GM23338 (cell line): Measurements from ENCODE around the gene EMC10. TPM values are rescaled to one million over a fixed set of nuclear protein-coding genes. Genes with fewer than 3 reads are reported as not detected.

Experiments used
- ATAC-seq: fragments of 200-7000 bp; cut with Tn5 transposase; 3 replicates; pipeline ENCODE4 v1.9.1; 2020
- DNase-seq: peaks from one replicate; pipeline ENCODE4 v3.0.0-alpha.2; 2015; ENCODE audit warnings: low spot score
- H2AFZ ChIP-seq: fragments of 200-600 bp; sonication (generic); 2 replicates; pipeline ENCODE4 v1.8.0; 2016; ENCODE audit warnings: antibody characterized with exemption, mild to moderate bottlenecking, moderate library complexity
- H3F3A ChIP-seq: fragments of 200-600 bp; sonication (generic); replicated peaks from 2 replicates; pipeline ENCODE4 v1.8.0; 2017; ENCODE audit warnings: antibody characterized with exemption, mixed run types, low read depth
- H3K27ac ChIP-seq: fragments of 200-600 bp; sonication (generic); 2 replicates; pipeline ENCODE4 v1.6.1; 2016; ENCODE audit warnings: low read depth
- H3K27me3 ChIP-seq: fragments of 200-600 bp; sonication (generic); 2 replicates; pipeline ENCODE4 v1.8.0; 2016; ENCODE audit warnings: mild to moderate bottlenecking, mixed run types, moderate library complexity; ENCODE audit not compliant: insufficient read depth
- H3K36me3 ChIP-seq: fragments of 200-600 bp; sonication (generic); 2 replicates; pipeline ENCODE4 v1.8.0; 2016; ENCODE audit warnings: mild to moderate bottlenecking; ENCODE audit not compliant: insufficient read depth
- H3K4me1 ChIP-seq: fragments of 200-600 bp; sonication (generic); 2 replicates; pipeline ENCODE4 v1.8.0; 2016; ENCODE audit warnings: mild to moderate bottlenecking, moderate library complexity; ENCODE audit not compliant: insufficient read depth
- H3K4me2 ChIP-seq: fragments of 200-600 bp; sonication (generic); 2 replicates; pipeline ENCODE4 v1.7.1; 2017; ENCODE audit warnings: mixed run types
- H3K4me3 ChIP-seq: fragments of 200-600 bp; sonication (generic); 2 replicates; pipeline ENCODE4 v1.6.1; 2016; ENCODE audit warnings: mixed run types
- H3K79me2 ChIP-seq: fragments of 200-600 bp; sonication (generic); replicated peaks from 2 replicates; pipeline ENCODE4 v1.8.0; 2017; ENCODE audit warnings: mild to moderate bottlenecking; ENCODE audit not compliant: insufficient read depth
- H3K9me2 ChIP-seq: fragments of 200-600 bp; sonication (generic); 2 replicates; pipeline ENCODE4 v1.8.0; 2017; ENCODE audit not compliant: insufficient read depth
- H4K20me1 ChIP-seq: fragments of 200-600 bp; sonication (generic); replicated peaks from 2 replicates; pipeline ENCODE4 v1.8.0; 2017; ENCODE audit warnings: mild to moderate bottlenecking; ENCODE audit not compliant: insufficient read depth
- H3K27ac Mint-ChIP-seq: 2 replicates; pipeline ENCODE4 v1.8.0; 2020; ENCODE audit warnings: inconsistent platforms, mild to moderate bottlenecking, moderate library complexity, mixed read lengths
- H3K27me3 Mint-ChIP-seq: 3 replicates; pipeline ENCODE4 v1.8.0; 2022; ENCODE audit warnings: low read depth, mild to moderate bottlenecking, moderate library complexity, mixed read lengths, inconsistent platforms; ENCODE audit not compliant: insufficient read depth, poor library complexity
- H3K36me3 Mint-ChIP-seq: 3 replicates; pipeline ENCODE4 v1.8.0; 2021; ENCODE audit warnings: low read depth, mild to moderate bottlenecking, inconsistent platforms, moderate library complexity, mixed read lengths
- H3K4me1 Mint-ChIP-seq: 3 replicates; pipeline ENCODE4 v1.8.0; 2020; ENCODE audit warnings: mild to moderate bottlenecking, inconsistent platforms, mixed read lengths
- H3K4me3 Mint-ChIP-seq: 3 replicates; pipeline ENCODE4 v1.8.0; 2021; ENCODE audit warnings: moderate library complexity, mild to moderate bottlenecking, inconsistent platforms, mixed read lengths
- H3K9me3 Mint-ChIP-seq: 3 replicates; pipeline ENCODE4 v1.8.0; 2020; ENCODE audit warnings: moderate library complexity, mild to moderate bottlenecking, inconsistent platforms, mixed read lengths
- CREB1 ChIP-seq: fragments of 250-450 bp; sonication (Bioruptor Pico); IDR thresholded peaks from 2 replicates; pipeline ENCODE4 v1.5.0; 2020; ENCODE audit warnings: low read depth, mild to moderate bottlenecking, moderate library complexity
- EZH2 ChIP-seq: fragments of 200-600 bp; sonication (generic); IDR thresholded peaks from one replicate; pipeline ENCODE4 v1.8.0; 2017; ENCODE audit warnings: antibody characterized with exemption, mild to moderate bottlenecking, low read depth; ENCODE audit not compliant: unreplicated experiment
- EZH2phosphoT487 ChIP-seq: fragments of 200-600 bp; sonication (generic); IDR thresholded peaks from one replicate; pipeline ENCODE4 v1.8.1; 2018; ENCODE audit warnings: antibody characterized with exemption; ENCODE audit not compliant: unreplicated experiment
- JUNB ChIP-seq: IDR thresholded peaks from one replicate; pipeline ENCODE4 v1.6.1; 2016; ENCODE audit warnings: antibody characterized with exemption; ENCODE audit not compliant: unreplicated experiment
- NANOG ChIP-seq: IDR thresholded peaks from 2 replicates; pipeline ENCODE4 v1.6.1; 2016; ENCODE audit warnings: antibody characterized with exemption, borderline replicate concordance
- POLR2AphosphoS5 ChIP-seq: IDR thresholded peaks from 2 replicates; pipeline ENCODE4 v1.6.1; 2016; ENCODE audit warnings: antibody characterized with exemption, low read depth
- ZNF114 ChIP-seq: fragments of 250-450 bp; sonication (Bioruptor Pico); IDR thresholded peaks from 2 replicates; pipeline ENCODE4 v1.5.0; 2020; ENCODE audit warnings: mild to moderate bottlenecking, moderate library complexity
- ZNF331 ChIP-seq: fragments of 250-450 bp; sonication (Bioruptor Pico); IDR thresholded peaks from 2 replicates; pipeline ENCODE4 v1.5.0; 2020; ENCODE audit warnings: low read depth, mild to moderate bottlenecking, moderate library complexity
- polyA plus RNA-seq: library from polyadenylated mRNA; unstranded; fragments of >200 nt; fragmentation: Nextera tagmentation; extraction: Ambion mirVana; gene quantifications from 2 replicates; pipeline ENCODE4 v1.2.1, GENCODE V29; 2016
- total RNA-seq: library from RNA; depleted of rRNA; stranded (reverse); fragments of >200 nt; shearing (Covaris generic); gene quantifications from 2 replicates; pipeline ENCODE4 v1.2.3, GENCODE V29; 2014
- TF ChIP-seq, protein P1 (sequence below): IDR thresholded peaks from 2 replicates; pipeline ENCODE4 v1.6.1; 2016; ENCODE audit warnings: antibody characterized with exemption
- TF ChIP-seq, protein P2 (sequence below): fragments of 250-450 bp; sonication (Bioruptor Pico); IDR thresholded peaks from 2 replicates; pipeline ENCODE4 v1.5.0; 2020; ENCODE audit warnings: mild to moderate bottlenecking, moderate library complexity
- TF ChIP-seq, protein P3 (sequence below): IDR thresholded peaks from one replicate; pipeline ENCODE4 v1.6.1; 2018; ENCODE audit warnings: antibody characterized with exemption; ENCODE audit not compliant: unreplicated experiment

The EMC10 gene
- total and polyA plus RNA-seq, 2 experiments from 2014 or later = 24.8 to 113 TPM

DNA sequence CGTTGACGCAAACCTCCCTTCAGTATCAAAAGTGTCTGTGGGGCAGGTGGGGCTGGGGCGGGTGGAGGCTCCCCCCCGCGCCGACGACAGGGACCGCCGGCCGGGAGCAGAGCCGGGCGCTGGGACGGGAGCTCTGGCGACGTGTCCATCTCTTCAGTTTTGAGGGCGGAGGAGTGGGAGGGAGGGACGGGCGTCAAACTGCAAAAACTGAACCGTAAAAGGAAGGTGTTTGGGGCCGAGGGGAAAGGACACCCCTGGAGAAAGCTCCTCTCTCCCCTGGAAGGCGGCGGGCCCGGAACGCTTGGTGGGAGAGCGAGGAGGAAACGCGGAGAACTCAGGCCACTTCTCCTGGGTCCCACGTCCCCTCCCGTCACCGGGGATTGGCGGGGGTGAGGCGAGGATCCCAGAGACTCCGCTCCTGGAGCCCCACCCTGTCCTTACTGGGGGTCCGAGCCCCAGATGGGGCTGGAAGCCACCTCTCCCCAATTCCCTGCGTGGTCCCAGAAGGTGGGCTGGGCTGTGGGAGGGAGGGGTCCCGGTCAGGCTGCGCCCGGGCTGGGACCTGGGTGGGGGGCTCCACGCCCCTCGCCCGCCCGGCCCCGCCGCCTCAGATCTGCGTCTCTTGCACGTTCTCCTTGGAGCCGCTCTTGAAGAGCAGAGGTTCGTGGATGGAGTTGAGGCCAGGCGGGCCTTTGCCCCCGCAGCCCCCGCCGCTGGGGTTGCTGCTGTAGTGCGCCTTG lies 40.8 kb downstream of the EMC10 start:
- Histone ChIP-seq H3K4me2 (peak overlapping the region; percentile 71), H3K4me3 (peak overlapping the region; percentile 47), H2AFZ (peak overlapping the region; percentile 72; the same call in 1 of the 2 replicates)

DNA sequence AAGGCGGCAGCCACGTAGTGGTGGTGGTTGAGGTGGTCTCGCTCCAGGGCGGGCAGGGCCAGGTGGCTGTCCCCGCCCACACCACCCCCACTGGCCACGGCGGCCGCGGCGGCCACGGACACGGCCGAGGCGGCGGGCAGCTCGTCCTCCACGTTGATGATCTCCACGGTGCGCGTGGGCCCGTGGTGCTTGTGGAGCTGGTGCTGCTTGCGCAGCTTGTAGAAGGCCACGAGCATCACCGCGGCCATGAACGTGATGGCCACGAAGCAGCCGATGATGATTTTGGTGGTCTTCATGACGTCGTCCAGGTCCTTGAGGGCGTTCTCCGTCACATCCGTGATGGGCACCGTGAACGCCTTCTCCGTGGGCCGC lies 41.4 kb downstream of the EMC10 start:
- H4K20me1 ChIP-seq = no peaks in the 10 kb centered on the region
- H3K36me3 Mint-ChIP-seq = peaks cover 24% of the 10 kb centered on the region; the same call in 2 of the 3 replicates
- no peaks in the 10 kb centered on the region for H3K79me2 ChIP-seq
- no peak overlapping the region for H3K27ac ChIP-seq
- no peak for DNase-seq
- H2AFZ ChIP-seq = no peak overlapping the region
- no peaks in the 10 kb centered on the region for H3K9me2 ChIP-seq
- H3K9me3 Mint-ChIP-seq = peaks cover 89% of the 10 kb centered on the region
- H3K4me3 Mint-ChIP-seq = no peak overlapping the region
- no peak overlapping the region for H3K4me3 ChIP-seq
- no peak for ATAC-seq
- H3K4me1 ChIP-seq = peaks cover 6% of the 10 kb centered on the region; the same call in 1 of the 2 replicates
- no peaks in the 10 kb centered on the region for H3K4me1 Mint-ChIP-seq
- H3K4me2 ChIP-seq = no peak overlapping the region
- no peak overlapping the region for H3K27ac Mint-ChIP-seq
- H3F3A ChIP-seq = no peaks in the 10 kb centered on the region
- peaks cover 11% of the 10 kb centered on the region for H3K27me3 Mint-ChIP-seq
- H3K36me3 ChIP-seq = no peaks in the 10 kb centered on the region
- peaks cover 12% of the 10 kb centered on the region for H3K27me3 ChIP-seq
- no peak for TF ChIP-seq NANOG
- TF ChIP-seq, protein P1, sequence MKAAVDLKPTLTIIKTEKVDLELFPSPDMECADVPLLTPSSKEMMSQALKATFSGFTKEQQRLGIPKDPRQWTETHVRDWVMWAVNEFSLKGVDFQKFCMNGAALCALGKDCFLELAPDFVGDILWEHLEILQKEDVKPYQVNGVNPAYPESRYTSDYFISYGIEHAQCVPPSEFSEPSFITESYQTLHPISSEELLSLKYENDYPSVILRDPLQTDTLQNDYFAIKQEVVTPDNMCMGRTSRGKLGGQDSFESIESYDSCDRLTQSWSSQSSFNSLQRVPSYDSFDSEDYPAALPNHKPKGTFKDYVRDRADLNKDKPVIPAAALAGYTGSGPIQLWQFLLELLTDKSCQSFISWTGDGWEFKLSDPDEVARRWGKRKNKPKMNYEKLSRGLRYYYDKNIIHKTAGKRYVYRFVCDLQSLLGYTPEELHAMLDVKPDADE = no peak
- no peak for TF ChIP-seq CREB1 (CRISPR knock-in tag)
- TF ChIP-seq ZNF114 (CRISPR knock-in tag) = no peak
- TF ChIP-seq ZNF331 = no peak
- no peak for TF ChIP-seq POLR2AphosphoS5
- TF ChIP-seq, protein P2, sequence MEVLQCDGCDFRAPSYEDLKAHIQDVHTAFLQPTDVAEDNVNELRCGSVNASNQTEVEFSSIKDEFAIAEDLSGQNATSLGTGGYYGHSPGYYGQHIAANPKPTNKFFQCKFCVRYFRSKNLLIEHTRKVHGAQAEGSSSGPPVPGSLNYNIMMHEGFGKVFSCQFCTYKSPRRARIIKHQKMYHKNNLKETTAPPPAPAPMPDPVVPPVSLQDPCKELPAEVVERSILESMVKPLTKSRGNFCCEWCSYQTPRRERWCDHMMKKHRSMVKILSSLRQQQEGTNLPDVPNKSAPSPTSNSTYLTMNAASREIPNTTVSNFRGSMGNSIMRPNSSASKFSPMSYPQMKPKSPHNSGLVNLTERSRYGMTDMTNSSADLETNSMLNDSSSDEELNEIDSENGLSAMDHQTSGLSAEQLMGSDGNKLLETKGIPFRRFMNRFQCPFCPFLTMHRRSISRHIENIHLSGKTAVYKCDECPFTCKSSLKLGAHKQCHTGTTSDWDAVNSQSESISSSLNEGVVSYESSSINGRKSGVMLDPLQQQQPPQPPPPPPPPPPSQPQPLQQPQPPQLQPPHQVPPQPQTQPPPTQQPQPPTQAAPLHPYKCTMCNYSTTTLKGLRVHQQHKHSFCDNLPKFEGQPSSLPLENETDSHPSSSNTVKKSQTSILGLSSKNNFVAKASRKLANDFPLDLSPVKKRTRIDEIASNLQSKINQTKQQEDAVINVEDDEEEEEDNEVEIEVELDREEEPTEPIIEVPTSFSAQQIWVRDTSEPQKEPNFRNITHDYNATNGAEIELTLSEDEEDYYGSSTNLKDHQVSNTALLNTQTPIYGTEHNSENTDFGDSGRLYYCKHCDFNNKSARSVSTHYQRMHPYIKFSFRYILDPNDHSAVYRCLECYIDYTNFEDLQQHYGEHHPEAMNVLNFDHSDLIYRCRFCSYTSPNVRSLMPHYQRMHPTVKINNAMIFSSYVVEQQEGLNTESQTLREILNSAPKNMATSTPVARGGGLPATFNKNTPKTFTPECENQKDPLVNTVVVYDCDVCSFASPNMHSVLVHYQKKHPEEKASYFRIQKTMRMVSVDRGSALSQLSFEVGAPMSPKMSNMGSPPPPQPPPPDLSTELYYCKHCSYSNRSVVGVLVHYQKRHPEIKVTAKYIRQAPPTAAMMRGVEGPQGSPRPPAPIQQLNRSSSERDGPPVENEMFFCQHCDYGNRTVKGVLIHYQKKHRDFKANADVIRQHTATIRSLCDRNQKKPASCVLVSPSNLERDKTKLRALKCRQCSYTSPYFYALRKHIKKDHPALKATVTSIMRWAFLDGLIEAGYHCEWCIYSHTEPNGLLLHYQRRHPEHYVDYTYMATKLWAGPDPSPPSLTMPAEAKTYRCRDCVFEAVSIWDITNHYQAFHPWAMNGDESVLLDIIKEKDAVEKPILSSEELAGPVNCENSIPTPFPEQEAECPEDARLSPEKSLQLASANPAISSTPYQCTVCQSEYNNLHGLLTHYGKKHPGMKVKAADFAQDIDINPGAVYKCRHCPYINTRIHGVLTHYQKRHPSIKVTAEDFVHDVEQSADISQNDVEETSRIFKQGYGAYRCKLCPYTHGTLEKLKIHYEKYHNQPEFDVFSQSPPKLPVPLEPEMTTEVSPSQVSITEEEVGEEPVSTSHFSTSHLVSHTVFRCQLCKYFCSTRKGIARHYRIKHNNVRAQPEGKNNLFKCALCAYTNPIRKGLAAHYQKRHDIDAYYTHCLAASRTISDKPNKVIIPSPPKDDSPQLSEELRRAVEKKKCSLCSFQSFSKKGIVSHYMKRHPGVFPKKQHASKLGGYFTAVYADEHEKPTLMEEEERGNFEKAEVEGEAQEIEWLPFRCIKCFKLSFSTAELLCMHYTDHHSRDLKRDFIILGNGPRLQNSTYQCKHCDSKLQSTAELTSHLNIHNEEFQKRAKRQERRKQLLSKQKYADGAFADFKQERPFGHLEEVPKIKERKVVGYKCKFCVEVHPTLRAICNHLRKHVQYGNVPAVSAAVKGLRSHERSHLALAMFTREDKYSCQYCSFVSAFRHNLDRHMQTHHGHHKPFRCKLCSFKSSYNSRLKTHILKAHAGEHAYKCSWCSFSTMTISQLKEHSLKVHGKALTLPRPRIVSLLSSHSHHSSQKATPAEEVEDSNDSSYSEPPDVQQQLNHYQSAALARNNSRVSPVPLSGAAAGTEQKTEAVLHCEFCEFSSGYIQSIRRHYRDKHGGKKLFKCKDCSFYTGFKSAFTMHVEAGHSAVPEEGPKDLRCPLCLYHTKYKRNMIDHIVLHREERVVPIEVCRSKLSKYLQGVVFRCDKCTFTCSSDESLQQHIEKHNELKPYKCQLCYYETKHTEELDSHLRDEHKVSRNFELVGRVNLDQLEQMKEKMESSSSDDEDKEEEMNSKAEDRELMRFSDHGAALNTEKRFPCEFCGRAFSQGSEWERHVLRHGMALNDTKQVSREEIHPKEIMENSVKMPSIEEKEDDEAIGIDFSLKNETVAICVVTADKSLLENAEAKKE (CRISPR knock-in tag) = no peak
- no peak for TF ChIP-seq EZH2
- TF ChIP-seq, protein P3, sequence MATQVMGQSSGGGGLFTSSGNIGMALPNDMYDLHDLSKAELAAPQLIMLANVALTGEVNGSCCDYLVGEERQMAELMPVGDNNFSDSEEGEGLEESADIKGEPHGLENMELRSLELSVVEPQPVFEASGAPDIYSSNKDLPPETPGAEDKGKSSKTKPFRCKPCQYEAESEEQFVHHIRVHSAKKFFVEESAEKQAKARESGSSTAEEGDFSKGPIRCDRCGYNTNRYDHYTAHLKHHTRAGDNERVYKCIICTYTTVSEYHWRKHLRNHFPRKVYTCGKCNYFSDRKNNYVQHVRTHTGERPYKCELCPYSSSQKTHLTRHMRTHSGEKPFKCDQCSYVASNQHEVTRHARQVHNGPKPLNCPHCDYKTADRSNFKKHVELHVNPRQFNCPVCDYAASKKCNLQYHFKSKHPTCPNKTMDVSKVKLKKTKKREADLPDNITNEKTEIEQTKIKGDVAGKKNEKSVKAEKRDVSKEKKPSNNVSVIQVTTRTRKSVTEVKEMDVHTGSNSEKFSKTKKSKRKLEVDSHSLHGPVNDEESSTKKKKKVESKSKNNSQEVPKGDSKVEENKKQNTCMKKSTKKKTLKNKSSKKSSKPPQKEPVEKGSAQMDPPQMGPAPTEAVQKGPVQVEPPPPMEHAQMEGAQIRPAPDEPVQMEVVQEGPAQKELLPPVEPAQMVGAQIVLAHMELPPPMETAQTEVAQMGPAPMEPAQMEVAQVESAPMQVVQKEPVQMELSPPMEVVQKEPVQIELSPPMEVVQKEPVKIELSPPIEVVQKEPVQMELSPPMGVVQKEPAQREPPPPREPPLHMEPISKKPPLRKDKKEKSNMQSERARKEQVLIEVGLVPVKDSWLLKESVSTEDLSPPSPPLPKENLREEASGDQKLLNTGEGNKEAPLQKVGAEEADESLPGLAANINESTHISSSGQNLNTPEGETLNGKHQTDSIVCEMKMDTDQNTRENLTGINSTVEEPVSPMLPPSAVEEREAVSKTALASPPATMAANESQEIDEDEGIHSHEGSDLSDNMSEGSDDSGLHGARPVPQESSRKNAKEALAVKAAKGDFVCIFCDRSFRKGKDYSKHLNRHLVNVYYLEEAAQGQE = no peak
- TF ChIP-seq JUNB = no peak

More for the DNA sequence above, 40.8 kb downstream of the EMC10 start:
- H4K20me1 ChIP-seq = no peaks in the 10 kb centered on the region
- Mint-ChIP-seq H3K36me3 (peaks cover 20% of the 10 kb centered on the region; the same call in 2 of the 3 replicates), H3K27ac (no peak overlapping the region), H3K4me1 (no peaks in the 10 kb centered on the region), H3K27me3 (peaks cover 11% of the 10 kb centered on the region), H3K4me3 (no peak overlapping the region), H3K9me3 (peaks cover 88% of the 10 kb centered on the region)
- DNase-seq = peak; percentile 51
- H3K79me2 ChIP-seq = no peaks in the 10 kb centered on the region
- H3K9me2 ChIP-seq = no peaks in the 10 kb centered on the region
- ATAC-seq = no peak
- peaks cover 6% of the 10 kb centered on the region; the same call in 1 of the 2 replicates for H3K4me1 ChIP-seq
- no peaks in the 10 kb centered on the region for H3K36me3 ChIP-seq
- no peaks in the 10 kb centered on the region for H3F3A ChIP-seq
- no peak overlapping the region for H3K27ac ChIP-seq
- TF ChIP-seq NANOG (no peak), EZH2phosphoT487 (no peak)
- peaks cover 12% of the 10 kb centered on the region for H3K27me3 ChIP-seq
